Activated CD4-positive, alpha-beta T cell treated with anti-CD3 and anti-CD28 coated beads, Interleukin-2, Interleukin-6, amounts not matched to agents 100 ng/mL and 50 ng/mL, durations not matched to agents 16 hours and 8 hours (primary cell): Measurements from ENCODE around the gene PRKG1.

Source experiments
- DNase-seq: peaks from one replicate; pipeline ENCODE4 v3.0.0-alpha.2; 2020

The PRKG1 gene

DNA sequence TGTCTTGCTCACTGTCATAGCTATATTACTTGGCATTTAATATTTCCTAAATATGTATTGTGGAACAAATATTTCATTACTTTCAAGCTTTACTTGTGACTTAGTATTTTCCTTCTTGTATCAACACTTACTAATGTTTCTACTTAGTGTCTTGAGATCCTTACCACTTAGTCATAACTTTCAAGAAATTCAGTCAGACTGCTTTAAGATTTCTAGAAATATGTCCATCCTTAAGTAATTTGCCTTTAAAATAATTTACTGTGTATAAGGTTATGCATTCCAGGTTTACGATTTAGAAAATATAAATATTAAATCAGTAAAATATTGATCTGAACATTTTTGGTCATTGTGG is 712.4 kb downstream of the PRKG1 start:
- no peak for DNase-seq

- no peak for DNase-seq
Measured at GRCh38 chr10:51788273-51788672, 714.0 kb downstream of the PRKG1 start.

GRCh38 chr10:51789118-51789517 is 714.8 kb downstream of the PRKG1 start:
- DNase-seq, result no peak

- no peak for DNase-seq
Measured at GRCh38 chr10:51789903-51790302, 715.6 kb downstream of the PRKG1 start.

GRCh38 chr10:51792678-51793077 is 718.4 kb downstream of the PRKG1 start:
- DNase-seq, result no peak

DNA sequence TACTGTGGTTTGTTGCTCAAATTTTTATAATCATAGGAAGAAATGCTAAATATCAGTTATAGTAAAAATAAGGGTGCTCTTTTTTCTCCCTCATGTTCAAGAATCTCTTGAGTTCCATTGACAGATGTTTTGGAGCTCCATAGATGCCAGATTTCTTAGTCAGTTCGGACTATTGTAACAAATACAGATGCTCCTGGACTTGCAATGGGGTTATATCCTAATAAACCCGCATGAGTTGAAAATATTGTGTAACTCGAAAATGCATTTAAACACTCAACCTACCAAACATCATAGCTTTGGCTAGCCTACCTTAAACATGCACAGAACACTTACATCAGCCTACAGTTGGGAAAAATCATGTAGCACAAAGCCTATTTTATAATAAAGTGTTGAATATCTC is 725.8 kb downstream of the PRKG1 start:
- no peak for DNase-seq

GRCh38 chr10:51800725-51801424 is 726.6 kb downstream of the PRKG1 start:
- DNase-seq, result no peak

- DNase-seq, result no peak
Measured at GRCh38 chr10:51802030-51802429, 727.7 kb downstream of the PRKG1 start.

- DNase-seq, result no peak
Measured at GRCh38 chr10:51804866-51805265, 730.6 kb downstream of the PRKG1 start.

- DNase-seq, result no peak
Measured at GRCh38 chr10:51806079-51806835, 732.0 kb downstream of the PRKG1 start.

DNA sequence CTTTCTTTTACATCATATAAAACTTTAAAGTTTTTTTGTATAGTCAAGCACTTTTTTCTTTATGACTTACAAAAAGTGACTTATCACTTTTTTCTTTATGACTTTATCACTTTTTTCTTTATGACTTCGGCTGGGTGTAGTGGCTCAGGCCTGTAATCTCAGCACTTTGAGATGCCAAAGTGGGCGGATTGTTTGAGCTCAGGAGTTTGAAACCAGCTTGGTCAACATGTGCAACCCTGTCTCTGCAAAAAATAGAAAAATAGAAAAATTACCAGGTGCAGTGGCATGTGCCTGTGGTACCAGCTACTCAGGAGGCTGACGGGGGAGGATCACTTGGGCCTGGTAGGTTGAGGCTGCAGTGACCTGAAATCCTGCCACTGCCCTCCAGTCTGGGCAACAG is 733.9 kb downstream of the PRKG1 start:
- DNase-seq, result no peak

GRCh38 chr10:51815723-51816122 is 741.4 kb downstream of the PRKG1 start:
- DNase-seq, result no peak

- DNase-seq, result no peak
Measured at GRCh38 chr10:51821045-51821444, 746.8 kb downstream of the PRKG1 start.

GRCh38 chr10:51821745-51822144 is 747.5 kb downstream of the PRKG1 start:
- no peak for DNase-seq

GRCh38 chr10:51832652-51833383 is 758.5 kb downstream of the PRKG1 start:
- peak; percentile 61 for DNase-seq

DNA sequence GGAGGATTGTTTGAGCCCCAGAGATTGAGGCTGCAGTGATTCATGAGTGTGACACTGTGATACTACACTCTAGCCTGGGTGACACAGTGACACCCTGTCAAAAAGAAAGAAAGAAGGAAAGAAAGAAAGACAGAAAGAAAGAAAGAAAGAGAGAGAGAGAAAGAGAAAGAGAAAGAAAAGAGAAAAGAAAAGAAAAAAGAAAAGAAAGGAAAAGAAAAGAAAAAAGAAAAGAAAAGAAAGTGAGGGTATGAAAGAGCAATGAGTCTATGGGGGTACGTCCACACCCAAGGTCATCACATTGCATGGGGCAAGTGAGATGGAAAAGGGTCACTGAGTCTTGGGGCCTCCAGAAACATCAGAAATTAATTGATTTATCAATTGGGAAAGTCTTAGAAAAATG is 760.3 kb downstream of the PRKG1 start:
- DNase-seq, result no peak

DNA sequence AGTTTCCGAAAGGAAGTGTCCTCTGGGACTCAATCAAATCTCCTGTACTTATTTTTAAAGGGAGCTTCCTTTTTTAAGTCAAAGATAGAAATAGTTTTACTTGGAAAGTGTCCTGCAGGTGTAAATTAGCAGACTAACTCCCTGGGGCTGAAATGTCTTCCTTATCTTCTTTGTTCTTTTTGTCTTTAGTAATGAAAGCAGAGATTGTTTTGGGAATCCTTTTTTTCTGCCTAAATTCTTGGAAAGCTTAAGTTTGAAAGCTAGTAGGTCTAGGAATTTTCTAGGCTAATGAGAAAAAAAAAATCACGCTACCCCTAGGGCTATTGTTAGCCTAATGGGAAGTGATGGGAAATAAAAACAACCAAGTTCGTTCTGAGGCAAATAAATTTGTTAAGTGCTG is 764.2 kb downstream of the PRKG1 start:
- DNase-seq, result no peak

DNA sequence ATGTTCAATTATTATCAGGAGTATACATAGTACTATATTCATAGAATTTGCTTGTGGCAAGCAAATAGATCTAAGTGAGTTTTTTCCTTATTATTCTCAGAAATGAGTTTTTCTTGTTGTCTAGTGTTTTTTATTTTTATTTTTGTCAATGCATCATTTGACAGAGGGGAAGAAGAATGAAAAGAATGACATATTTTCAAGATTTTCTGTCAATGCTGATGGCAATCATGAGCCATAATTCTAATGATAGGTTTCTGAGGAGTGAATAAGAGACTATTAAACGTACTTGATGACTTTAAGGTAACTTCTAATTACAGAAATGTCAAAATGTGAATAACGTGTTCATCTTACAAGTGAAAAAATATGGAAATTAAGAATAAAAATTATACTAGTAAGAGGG is 769.7 kb downstream of the PRKG1 start:
- DNase-seq, result no peak

DNA sequence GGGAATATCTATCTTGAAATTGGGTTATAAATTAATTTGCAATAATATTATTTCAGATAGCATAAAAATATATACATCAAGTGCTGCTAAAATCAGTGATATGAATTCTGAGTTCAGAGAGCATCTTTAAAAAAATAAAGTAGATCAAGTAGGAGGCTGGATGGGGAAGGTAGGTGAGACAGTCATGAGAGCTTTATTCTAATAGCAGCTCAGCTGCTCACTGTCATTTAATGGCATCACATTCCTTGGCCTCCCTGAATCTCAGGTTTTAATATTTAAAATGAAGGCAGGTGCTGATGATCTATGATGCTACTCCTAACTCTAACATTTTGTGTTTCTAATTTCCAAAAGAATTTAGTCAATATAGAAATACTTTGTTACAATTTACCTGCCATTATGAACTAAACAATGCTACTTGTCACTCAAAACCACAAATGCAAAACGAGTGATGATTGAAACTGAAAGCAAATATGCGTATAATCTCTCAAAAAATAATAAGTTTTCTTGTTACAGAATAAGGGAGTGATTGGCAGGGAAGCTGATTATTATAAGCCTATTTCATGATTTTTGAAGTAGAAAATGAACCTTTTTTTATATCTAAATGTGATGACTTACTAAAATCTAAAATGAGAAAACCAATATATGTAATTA is 772.7 kb downstream of the PRKG1 start:
- no peak for DNase-seq

- DNase-seq, result no peak
Measured at GRCh38 chr10:51852297-51852696, 778.0 kb downstream of the PRKG1 start.

GRCh38 chr10:51857305-51857704 is 783.0 kb downstream of the PRKG1 start:
- DNase-seq, result no peak

- no peak for DNase-seq
Measured at GRCh38 chr10:51860257-51860656, 786.0 kb downstream of the PRKG1 start.

DNA sequence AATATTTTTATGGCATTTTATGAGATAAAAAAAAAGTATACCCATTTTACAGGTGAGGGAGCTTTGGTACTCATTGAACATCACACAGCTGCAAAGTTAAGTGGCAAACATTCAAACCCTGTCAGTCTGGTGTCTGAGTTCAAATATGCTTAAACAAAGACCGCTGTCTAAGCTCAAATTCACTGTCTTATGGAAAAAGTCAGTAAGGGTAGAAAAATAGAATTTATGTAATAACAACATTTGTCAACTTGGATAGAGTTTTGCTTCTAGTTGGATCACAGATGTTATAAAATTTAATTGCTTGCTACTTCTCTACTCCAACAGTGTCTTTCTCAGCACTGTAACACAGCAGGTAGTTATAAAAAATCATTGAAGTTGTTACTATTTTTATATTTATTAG is 786.8 kb downstream of the PRKG1 start:
- DNase-seq, result no peak

DNA sequence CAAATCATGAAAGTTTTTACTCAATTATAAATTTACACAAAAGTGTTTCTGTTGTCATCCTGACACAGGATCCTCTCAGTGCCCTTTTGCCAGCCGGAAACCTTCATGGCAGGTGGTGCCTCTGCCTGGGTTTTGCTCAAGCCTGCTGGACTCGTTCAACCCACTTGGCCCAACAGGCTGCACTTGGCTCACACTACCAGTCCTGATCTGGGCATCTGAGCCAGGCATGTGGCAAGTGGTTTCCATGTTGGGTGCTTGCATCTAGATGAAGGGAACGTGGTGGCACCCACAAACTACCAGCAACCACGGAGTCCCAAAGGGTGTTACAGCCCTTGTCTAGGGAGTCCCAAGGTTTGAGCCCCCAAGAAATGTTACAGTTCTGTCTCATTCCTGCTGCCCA is 787.4 kb downstream of the PRKG1 start:
- no peak for DNase-seq
